PC-3 (cell line): ENCODE results near the gene PRLR. TPM values are rescaled to one million over a fixed set of nuclear protein-coding genes. Genes with fewer than 3 reads are reported as not detected.

Experiments used
- ATAC-seq: fragments of 200-7000 bp; cut with Tn5 transposase; 2 replicates; pipeline ENCODE4 v1.9.1; 2020; ENCODE audit warnings: mild to moderate bottlenecking, moderate library complexity
- BruUV-seq: library from RNA; stranded (reverse); fragments of 400-500 nt; replicated peaks from 2 replicates; lab custom pipeline; 2021; lab: Mats Ljungman, UMichigan
- CTCF ChIA-PET: fragments of 300-600 bp; sonication (Branson Sonifier 250); formaldehyde crosslinking; loops from one replicate; lab custom pipeline; 2022; ENCODE audit warnings: antibody characterized with exemption; lab: Charles Lee
- POLR2A ChIA-PET: fragments of 300-600 bp; sonication (Branson Sonifier 250); formaldehyde crosslinking; loops from one replicate; lab custom pipeline; 2022; ENCODE audit warnings: antibody characterized with exemption; ENCODE audit not compliant: unreplicated experiment; lab: Charles Lee
- DNase-seq: peaks from one replicate; pipeline ENCODE4 v3.0.0-alpha.2; 2015
- H2AFZ ChIP-seq: fragments of 300-600 bp; sonication (generic); 2 replicates; pipeline ENCODE4 v1.6.0; 2016; ENCODE audit warnings: antibody characterized with exemption, low read length
- H3F3A ChIP-seq: fragments of 300-600 bp; sonication (generic); one replicate; pipeline ENCODE4 v1.6.0; 2017; ENCODE audit warnings: antibody characterized with exemption, low read length, control low read depth, mild to moderate bottlenecking; ENCODE audit not compliant: unreplicated experiment
- H3K27ac ChIP-seq: fragments of 300-600 bp; sonication (generic); 2 replicates; pipeline ENCODE4 v1.5.1; 2016; ENCODE audit warnings: mild to moderate bottlenecking, low read length
- H3K27me3 ChIP-seq: fragments of 300-600 bp; sonication (generic); 2 replicates; pipeline ENCODE4 v1.6.1; 2016; ENCODE audit warnings: low read length, mixed read lengths
- H3K36me3 ChIP-seq: fragments of 300-600 bp; sonication (generic); 2 replicates; pipeline ENCODE4 v1.6.1; 2016; ENCODE audit warnings: low read depth, mixed run types, low read length, mixed read lengths
- H3K4me1 ChIP-seq: fragments of 300-600 bp; sonication (generic); 2 replicates; pipeline ENCODE4 v1.5.1; 2016; ENCODE audit warnings: low read length; ENCODE audit not compliant: insufficient read depth
- H3K4me2 ChIP-seq: fragments of 300-600 bp; sonication (generic); 2 replicates; pipeline ENCODE4 v1.6.0; 2016; ENCODE audit warnings: low read length
- H3K4me3 ChIP-seq: fragments of 300-600 bp; sonication (generic); 2 replicates; pipeline ENCODE4 v1.5.1; 2016; ENCODE audit warnings: mild to moderate bottlenecking, low read length, mixed read lengths
- H3K79me2 ChIP-seq: fragments of 300-600 bp; sonication (generic); 2 replicates; pipeline ENCODE4 v1.6.1; 2017; ENCODE audit warnings: low read length, mixed read lengths
- H3K9ac ChIP-seq: fragments of 300-600 bp; sonication (generic); 2 replicates; pipeline ENCODE4 v1.6.0; 2016; ENCODE audit warnings: mild to moderate bottlenecking, low read length
- H3K9me2 ChIP-seq: fragments of 300-600 bp; sonication (generic); replicated peaks from 2 replicates; pipeline ENCODE4 v1.6.1; 2016; ENCODE audit warnings: mixed run types, low read length, mixed read lengths
- H3K9me3 ChIP-seq: fragments of 300-600 bp; sonication (generic); 2 replicates; pipeline ENCODE4 v1.6.1; 2016; ENCODE audit warnings: low read length, mixed read lengths
- H4K20me1 ChIP-seq: fragments of 300-600 bp; sonication (generic); 2 replicates; pipeline ENCODE4 v1.6.1; 2016; ENCODE audit warnings: low read length, mixed read lengths
- CTCF ChIP-seq: fragments of 300-600 bp; sonication (generic); conservative IDR thresholded peaks from 2 replicates; pipeline ENCODE4 v1.5.1; 2017; ENCODE audit warnings: antibody characterized with exemption, low read depth, mild to moderate bottlenecking, low read length
- EZH2 ChIP-seq: fragments of 300-600 bp; sonication (generic); IDR thresholded peaks from one replicate; pipeline ENCODE4 v1.6.1; 2017; ENCODE audit warnings: antibody characterized with exemption, mild to moderate bottlenecking, low read length; ENCODE audit not compliant: unreplicated experiment
- EZH2phosphoT487 ChIP-seq: fragments of 300-600 bp; sonication (generic); IDR thresholded peaks from 2 replicates; pipeline ENCODE4 v1.6.1; 2018; ENCODE audit warnings: mild to moderate bottlenecking, antibody characterized with exemption, low read length, borderline replicate concordance
- intact Hi-C: fragments of 100-400 bp; cut with micrococcal nuclease; formaldehyde crosslinking; loops from 2 replicates; pipeline ENCODE4 v1.9.0; 2023
- total RNA-seq: library from RNA; depleted of rRNA; stranded (reverse); fragments of >200 nt; gene quantifications from 2 replicates; pipeline ENCODE4 v1.2.3, GENCODE V29; 2014

The PRLR gene
- total RNA-seq, 1 experiment from 2014 or later: 0.29 TPM

DNA sequence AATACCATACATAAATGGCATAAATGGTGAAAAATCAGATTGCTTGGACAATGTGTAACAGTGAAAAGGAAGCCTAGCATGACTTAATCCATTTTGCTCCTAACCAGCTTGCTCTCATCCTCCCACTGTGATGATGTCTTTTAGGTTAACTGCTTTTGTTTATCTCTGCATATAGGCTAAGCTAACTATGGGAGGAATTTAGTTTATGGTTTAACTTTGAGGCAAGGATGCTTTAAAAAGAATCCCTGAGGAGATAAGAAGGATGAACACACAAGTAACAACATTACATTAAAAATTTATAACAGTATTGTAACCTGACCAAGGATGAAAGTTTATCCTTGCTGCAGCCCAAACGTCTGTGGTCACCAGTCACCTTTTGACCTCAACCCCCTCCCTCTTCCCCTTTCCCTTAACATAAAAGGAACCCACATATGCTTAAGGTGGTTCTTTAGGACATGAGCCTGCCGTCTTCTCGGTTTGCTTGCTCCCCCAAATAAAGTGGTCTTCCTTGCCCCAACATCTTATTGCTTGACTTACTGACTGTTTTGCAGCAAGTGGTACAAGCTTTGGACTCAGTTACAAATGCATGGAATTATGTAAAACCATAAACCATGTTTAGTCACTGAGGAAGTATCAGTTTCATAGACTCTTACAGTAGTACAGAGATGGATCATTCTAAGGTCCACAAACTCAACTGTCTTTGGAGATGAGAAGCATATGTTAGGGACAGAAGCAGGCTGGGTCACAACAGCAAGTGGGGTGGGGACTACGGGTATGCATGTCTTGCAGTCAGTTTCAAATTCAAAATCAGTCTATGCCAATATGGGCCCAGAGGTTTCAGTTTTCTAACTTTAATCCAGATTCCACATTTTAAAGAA lies 213.9 kb downstream of the PRLR start:
- no peaks in the 10 kb centered on the region for H3K9me3 ChIP-seq
- no peaks in the 10 kb centered on the region for H3K9me2 ChIP-seq
- H3K4me1 ChIP-seq: no peaks in the 10 kb centered on the region
- CTCF ChIA-PET: no interaction called here
- BruUV-seq: no TSS peak
- no peak overlapping the region for H3K9ac ChIP-seq
- H4K20me1 ChIP-seq: no peaks in the 10 kb centered on the region
- H3K79me2 ChIP-seq: no peaks in the 10 kb centered on the region
- no peaks in the 10 kb centered on the region for H3F3A ChIP-seq
- H3K4me3 ChIP-seq: no peak overlapping the region
- DNase-seq: no peak
- POLR2A ChIA-PET: no interaction called here
- ATAC-seq: no peak
- H3K36me3 ChIP-seq: no peaks in the 10 kb centered on the region
- H2AFZ ChIP-seq: no peak overlapping the region
- peaks cover 11% of the 10 kb centered on the region; the same call in 1 of the 2 replicates for H3K27me3 ChIP-seq
- H3K4me2 ChIP-seq: no peak overlapping the region
- H3K27ac ChIP-seq: no peak overlapping the region
- TF ChIP-seq EZH2 (no peak), CTCF (no peak), EZH2phosphoT487 (no peak)
- intact Hi-C loops: no loop called here

DNA sequence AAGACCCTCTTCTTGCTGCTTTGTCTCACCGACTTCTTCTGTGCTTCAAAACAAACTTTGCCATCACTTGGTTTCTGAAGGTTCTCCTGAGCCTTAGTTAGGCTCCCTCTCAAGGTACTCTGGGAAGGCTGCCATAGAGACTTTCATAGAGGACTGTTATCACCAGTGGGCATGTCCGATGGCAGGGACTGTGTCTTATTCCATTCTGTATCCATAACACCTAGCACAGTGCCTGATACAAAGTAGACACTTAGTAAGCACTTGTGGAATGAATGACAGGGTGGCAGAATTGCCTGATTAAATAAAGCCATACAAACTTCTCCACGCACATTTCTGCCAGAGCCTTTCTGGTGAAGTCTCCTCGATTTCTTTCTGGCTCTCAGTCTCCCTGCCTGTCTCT lies 215.2 kb downstream of the PRLR start:
- intact Hi-C loops: no loop called here
- ChIA-PET POLR2A (no interaction called here), CTCF (no interaction called here)
- TF ChIP-seq EZH2 (no peak), CTCF (no peak), EZH2phosphoT487 (no peak)
- H3K4me3 ChIP-seq: no peak overlapping the region
- ATAC-seq: no peak
- peaks cover 11% of the 10 kb centered on the region; the same call in 1 of the 2 replicates for H3K27me3 ChIP-seq
- H3K4me1 ChIP-seq: no peaks in the 10 kb centered on the region
- BruUV-seq: no TSS peak
- no peak overlapping the region for H3K9ac ChIP-seq
- no peaks in the 10 kb centered on the region for H3F3A ChIP-seq
- no peak overlapping the region for H3K4me2 ChIP-seq
- no peaks in the 10 kb centered on the region for H4K20me1 ChIP-seq
- DNase-seq: no peak
- H3K79me2 ChIP-seq: no peaks in the 10 kb centered on the region
- no peaks in the 10 kb centered on the region for H3K36me3 ChIP-seq
- no peaks in the 10 kb centered on the region for H3K9me2 ChIP-seq
- no peak overlapping the region for H3K27ac ChIP-seq
- no peaks in the 10 kb centered on the region for H3K9me3 ChIP-seq
- H2AFZ ChIP-seq: no peak overlapping the region

GRCh38 chr5:35012796-35013195 lies 217.5 kb downstream of the PRLR start:
- intact Hi-C loops: no loop called here
- Histone ChIP-seq H3K4me1 (no peaks in the 10 kb centered on the region), H3K9ac (no peak overlapping the region), H3K27me3 (peaks cover 15% of the 10 kb centered on the region; the same call in 1 of the 2 replicates), H3K79me2 (no peaks in the 10 kb centered on the region), H3K9me2 (no peaks in the 10 kb centered on the region), H2AFZ (no peak overlapping the region), H3F3A (no peaks in the 10 kb centered on the region), H3K36me3 (no peaks in the 10 kb centered on the region), H3K27ac (no peak overlapping the region), H3K4me2 (no peak overlapping the region), H3K9me3 (no peaks in the 10 kb centered on the region), H3K4me3 (no peak overlapping the region), H4K20me1 (no peaks in the 10 kb centered on the region)
- ChIA-PET POLR2A (no interaction called here), CTCF (no interaction called here)
- DNase-seq (no peak), ATAC-seq (no peak)
- TF ChIP-seq CTCF (no peak), EZH2phosphoT487 (no peak), EZH2 (no peak)
- no TSS peak for BruUV-seq
